NCI-H1694 treated with DMSO at 0.1 percent for 48 hours (cell line): ENCODE data around the gene C16orf86.
"Not testable (repeated sequence)": the region's sequence is repeated elsewhere in the genome, so short reads cannot be mapped to it uniquely, and the experiment has no call there.

Source experiments
- DNase-seq: peaks from one replicate; lab custom pipeline; 2025; lab: John Stamatoyannopoulos, UW

The C16orf86 gene

DNA sequence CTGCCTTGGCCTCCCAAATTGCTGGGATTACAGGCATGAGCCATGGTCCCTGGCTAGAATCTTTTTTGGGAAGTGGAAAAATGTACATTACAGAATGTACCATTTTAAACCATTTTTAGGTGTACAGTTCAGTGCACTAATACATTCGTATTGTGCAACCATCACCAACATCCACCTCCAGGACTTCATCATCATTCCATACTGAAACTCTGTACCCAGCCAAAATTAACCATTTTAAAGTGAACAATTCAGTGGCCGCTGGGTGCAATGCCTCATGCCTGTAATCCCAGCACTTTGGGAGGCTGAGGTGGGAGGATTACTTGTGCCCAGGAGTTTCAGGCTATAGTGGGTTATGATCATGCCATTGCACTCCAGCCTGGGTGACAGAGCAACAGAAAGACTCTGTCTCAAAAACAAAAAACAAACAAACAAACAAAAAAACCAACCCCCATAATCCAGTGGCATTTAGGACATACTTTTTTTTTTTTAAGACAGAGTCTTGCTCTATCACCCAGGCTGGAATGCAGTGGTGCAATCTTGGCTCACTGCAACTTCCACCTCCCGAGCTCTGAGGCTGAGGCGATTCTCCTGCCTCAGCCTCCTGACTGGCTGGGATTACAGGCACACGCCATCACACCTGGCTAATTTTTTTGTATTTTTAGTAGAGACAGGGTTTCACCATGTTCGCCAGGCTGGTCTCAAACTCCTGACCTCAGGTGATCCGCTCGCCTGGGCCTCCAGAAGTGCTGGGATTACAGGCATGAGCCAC lies 27.1 kb downstream of the C16orf86 start:
- DNase-seq: not testable (repeated sequence)

DNA sequence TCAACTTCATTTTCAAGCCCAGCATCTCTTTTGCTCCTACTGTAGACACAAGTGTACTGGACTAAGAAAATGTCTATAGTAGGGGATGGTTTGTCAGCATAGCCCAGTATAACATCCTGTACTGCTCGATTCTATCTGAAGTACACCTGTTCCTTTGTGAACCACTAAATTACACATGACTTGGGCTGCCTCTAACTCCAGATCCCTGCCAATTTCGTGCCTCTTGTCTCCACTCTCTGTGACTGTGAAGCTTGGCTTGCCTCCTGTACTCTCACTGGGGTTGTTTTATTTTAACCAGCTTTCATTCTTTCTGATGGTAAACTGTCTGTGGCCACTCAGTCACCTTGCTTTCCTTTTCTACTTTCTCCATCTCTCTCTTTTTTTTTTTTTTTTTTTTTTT lies 28.0 kb downstream of the C16orf86 start:
- DNase-seq: no peak

DNA sequence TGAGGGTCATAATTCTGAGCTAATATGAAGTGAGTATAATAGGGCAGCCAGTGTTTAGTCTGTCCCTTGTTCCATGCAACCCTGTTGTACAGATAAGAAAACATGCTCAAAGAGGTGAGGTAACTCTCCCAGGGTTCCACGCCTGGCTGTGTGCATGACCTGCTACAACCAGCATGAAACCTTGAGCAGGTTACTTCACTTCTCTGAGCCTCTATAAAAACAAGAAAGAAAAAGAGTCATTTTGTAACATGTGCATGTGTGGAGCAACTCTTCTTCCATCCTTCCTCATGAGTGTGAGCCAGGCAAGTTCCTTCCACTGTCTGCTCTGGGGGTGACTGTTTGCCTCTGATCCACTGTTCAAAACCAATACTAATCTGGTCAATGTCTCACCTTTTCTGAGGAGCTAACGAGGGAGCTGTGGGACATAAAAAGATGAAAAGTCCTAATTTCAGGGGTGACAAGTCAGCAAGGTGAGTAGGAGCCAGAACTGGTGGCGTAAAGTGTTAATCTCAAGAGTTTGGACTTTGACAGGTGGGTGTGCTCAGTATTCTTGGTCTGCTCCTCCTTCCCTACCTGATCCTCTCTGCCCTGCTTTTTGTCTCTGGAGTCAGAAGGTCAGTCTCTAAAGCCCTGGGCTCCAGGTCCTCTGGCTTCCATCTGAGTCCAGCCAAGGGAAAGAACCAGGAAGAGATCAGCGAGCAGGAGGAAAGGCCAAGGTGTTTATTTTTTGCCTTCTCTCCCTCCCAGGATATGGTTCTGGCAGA lies 31.0 kb downstream of the C16orf86 start:
- peak; percentile 2 for DNase-seq

DNA sequence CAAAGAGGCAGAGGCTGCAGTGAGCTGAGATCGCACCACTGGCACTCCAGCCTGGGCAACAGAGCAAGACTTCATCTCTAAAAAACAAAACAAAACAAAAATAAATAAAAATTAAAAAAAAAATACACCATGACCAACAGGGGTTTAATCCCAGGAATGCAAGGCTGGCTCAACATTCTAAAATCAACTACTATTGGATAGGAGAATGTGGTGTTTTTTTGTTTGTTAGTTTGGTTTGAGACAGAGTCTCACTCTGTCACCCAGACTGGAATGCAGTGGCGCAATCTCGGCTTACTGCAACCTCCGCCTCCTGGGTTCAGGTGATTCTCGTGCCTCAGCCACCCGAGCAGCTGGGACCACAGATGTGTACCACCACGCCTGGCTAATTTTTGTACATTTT lies 32.7 kb downstream of the C16orf86 start:
- DNase-seq: no peak

DNA sequence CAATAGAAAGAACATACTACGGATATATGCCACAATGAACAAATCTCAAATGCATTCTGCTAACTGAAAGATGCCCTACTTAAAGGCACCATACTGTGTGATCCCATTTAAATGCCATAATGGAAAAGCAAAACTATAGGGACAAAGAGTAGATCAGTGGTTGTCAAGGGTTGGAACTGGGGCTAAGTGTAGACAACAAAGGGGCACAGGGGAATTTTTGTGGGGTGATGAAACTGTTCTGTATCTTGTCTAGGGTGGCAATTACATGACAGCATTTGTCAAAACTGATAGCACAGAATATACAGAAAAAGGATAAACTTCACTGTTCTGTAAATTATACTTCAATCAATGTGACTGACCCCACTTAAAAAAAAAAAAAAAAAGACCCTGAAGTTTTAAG lies 34.8 kb downstream of the C16orf86 start:
- no peak for DNase-seq

DNA sequence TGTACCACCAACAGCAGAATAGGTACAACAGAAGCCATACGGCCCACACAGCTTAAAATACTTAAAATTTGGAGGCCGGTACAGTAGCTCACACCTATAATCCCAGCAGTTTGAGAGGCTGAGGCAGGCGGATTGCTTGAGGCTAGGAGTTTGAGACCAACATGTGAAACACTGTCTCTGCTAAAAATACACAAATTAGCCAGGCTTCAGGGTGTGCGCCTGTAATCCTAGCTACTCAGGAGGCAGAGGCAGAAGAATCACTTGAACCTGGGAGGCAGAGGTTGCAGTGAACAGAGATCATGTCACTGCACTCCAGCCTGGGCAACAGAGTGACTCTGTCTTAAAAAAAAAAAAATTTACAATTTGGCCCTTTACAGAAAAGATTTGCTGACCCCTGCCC lies 35.5 kb downstream of the C16orf86 start:
- DNase-seq: no peak

DNA sequence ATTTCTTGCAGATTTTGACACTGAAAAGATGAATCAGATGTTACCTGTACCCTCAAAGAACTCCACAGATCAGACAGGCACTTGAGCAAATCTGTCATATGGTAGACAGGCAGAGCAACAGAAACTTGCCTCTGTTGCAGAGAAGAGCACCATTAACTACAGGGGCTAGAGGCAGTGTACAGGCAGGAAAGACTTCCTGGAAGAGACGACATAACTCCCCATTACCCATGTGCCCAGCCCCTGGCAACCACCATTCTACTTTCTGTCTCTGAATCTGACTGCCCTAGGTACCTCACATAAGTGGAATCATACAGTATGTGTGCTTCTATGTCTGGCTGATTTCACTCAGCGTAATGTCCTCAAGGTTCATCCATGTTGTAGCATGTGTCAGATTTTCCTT lies 37.0 kb downstream of the C16orf86 start:
- DNase-seq: no peak

DNA sequence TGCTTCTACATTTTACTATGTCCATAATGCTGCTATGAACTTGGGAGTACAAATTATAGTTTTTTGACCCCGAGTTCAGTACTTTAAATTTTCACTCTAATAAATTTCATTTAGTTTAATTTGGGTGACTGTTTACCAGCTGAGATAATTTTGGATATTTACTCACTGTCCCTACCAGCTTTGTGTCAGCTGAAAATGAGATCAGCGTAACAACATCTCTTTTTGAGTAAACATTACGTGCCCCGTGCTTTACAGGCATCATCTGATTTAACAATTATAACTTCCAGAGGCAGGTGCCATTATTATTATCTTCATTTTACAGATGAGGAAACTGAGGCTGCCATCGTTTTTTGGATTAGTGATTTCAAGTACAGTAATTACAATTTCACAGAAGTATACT lies 37.5 kb downstream of the C16orf86 start:
- DNase-seq: no peak

DNA sequence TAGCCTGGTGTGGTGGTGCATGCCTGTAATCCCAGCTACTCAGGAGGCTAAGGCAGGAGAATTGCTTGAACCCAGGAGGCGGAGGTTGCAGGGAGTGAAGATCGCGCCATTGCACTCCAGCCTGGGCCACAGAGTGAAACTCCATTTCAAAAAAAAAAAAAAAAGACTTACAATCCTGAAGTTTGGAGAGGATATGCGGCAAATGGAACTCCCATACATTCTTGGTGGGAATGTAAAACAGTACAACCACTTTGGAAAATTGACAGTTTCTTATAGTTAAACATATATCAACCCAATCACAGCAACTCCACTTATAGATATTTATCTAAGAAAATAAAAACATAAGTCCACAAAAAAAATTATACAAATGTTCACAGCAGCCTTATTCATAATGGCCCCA lies 40.6 kb downstream of the C16orf86 start:
- DNase-seq: no peak

DNA sequence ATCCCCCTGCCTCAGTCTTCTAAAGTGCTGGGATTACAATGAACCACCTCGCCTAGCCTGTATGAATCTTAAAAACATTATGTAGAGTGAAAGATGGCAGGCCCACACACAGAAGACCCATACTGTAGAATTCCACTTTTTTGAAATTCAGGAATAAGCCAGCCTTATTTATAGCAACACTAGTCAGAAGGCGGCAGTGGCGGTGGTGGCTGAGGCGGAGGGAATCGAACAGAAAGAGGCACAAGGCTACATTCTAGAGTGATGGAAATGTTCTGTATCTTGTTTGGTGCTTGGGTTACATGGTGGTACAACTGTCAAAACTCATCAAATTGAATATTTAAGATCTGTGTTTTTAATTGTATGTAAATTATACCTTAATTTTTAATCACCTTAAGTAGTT lies 41.2 kb downstream of the C16orf86 start:
- DNase-seq: no peak

DNA sequence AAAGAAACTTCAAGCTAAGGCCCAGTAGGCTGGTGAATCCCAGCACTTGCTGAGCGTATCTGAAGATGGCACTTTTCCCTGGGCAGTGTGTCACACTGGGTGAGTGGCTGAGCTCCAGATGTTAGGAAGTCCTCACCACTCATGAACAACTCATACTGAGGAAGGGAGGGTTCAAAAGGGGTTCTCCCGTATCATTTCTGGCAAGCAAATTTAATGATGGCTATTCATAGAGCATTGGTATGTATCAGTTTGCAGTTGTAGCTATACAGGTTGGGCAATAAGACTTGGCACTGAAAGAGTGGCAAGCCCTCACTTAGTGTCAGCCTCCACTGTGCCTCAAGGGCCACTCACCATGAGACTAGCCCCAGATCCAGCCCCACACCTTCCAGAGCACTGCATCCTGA lies 41.8 kb downstream of the C16orf86 start:
- DNase-seq: no peak

DNA sequence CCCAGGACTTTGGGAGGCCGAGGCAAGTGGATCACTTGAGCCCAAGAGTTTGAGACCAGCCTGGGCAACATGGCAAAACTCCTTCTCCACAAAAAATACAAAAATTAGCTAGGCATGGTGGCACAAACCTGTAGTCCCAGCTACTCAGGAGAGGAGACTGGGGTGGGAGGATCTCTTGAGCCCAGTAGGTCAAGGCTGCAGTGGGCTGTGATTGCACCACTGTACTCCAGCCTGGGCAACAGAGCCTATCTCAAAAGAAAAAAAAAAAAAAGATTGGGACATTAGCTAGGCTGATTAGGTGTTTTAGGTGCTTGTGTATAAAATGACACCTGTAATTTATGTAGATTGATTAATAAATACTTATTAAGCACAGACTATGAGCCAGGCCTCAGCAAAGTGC lies 42.4 kb downstream of the C16orf86 start:
- DNase-seq: no peak

DNA sequence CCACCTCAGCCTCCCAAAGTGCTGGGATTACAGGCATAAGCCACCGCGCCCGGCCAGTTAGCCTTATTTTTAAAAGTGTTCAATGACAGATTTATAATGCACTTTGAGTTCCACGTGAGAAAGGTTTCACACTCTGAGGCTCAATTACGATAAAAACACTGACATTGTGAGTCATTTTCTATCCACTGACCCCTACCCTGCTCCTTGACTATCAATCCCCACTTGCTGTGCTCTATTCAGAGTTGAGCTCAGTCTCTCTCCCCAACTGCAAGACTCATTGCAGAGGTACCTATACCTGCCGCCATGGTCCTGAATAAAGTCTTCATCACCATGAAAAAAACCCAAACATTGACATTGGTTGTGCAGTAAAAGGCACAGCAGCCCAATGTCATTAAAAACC lies 44.0 kb downstream of the C16orf86 start:
- DNase-seq: no peak

DNA sequence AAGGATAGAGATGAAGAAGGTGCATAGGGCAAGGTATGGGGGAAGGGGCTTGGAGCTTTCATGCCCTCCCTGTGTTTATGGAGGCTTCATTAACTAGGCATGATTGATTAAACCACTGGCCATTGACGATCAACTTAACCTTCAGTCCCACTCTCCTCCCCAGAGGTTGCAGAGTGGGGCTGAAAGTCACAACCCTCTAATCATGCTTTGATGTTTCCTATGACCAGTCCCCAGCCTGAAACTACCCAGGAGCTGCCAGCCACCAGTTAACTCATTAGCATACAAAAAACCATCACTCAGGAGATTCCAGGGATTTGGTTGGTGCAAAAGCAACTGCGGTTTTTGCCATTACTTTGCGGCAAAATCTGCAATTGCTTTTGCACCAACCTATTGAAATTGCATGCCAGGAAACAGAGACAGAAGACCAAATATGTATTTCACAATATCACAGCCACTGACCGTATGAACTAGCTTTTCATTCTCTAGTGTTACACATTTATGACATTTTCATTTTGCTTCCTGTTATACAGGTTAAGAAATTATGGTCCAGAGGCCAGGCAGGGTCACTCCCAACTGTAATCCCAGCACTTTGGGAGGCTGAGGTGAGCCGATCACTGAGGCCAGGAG lies 47.1 kb downstream of the C16orf86 start:
- DNase-seq: no peak

DNA sequence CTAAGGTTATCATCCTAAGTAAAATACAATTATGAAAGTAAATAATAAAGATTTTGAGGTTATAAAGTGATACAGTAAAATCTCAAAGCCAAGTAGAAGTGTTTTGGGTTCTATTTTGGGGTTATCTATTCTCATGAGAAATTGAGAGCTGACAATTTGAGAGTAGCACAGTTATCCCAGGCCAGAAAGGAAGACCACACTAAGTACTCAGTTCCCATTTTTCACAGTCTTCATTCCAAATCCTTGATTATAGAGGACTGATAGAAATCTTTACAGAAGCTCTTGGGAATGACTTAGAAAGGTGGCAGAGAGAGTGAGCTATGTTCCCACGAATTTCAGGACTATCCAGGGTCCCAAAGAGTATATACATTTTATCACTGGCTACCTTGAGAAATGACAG lies 47.9 kb downstream of the C16orf86 start:
- DNase-seq: no peak

DNA sequence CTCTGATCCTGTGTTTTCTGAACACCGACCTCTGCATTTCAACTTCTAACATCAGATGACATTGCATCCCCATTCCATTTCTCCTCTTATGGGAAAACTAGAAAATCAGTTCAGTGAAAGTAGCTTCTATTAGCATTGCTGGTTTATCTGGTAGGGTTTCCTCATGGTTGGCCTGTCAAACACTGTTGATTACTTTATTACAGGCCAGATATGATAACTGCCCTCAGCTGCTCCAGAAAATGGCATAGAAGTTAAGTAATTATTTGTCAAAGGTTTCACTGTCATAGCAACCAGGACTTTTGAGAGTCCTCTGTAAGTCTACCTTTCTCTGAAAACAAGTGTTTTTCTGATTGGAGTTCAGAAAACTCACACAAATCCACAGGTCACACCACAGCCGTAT lies 49.5 kb downstream of the C16orf86 start:
- DNase-seq: no peak
